Omental fat pad (tissue), 4 donors: ENCODE measurements around the gene FSTL5. TPM values are rescaled to one million over a fixed set of nuclear protein-coding genes. Genes with fewer than 3 reads are reported as not detected.

Experiments used
- ATAC-seq: fragments of 150-250 bp; one replicate; pipeline ENCODE4 v1.9.1; 2016; ENCODE audit warnings: mild to moderate bottlenecking, moderate library complexity; ENCODE audit not compliant: low FRiP score
- DNase-seq: peaks from one replicate; pipeline ENCODE4 v3.0.0-alpha.2; 2019; ENCODE audit warnings: low spot score
- CTCF ChIP-seq, 3 donors: fragments of 450-650 bp; IDR thresholded peaks; one replicate each; pipeline ENCODE4 v1.5.1; 2016 to 2017; ENCODE audit warnings: antibody characterized with exemption in 3 of 3, mild to moderate bottlenecking in 3 of 3, moderate library complexity in 2 of 3
- total RNA-seq, 4 donors: library from RNA; depleted of rRNA; stranded (reverse); fragments of >200 nt; gene quantifications; one replicate each; pipeline ENCODE4 v1.1.0, GENCODE V29; 2016

FSTL5 gene
- total RNA-seq, 4 donors from 2014 or later, result not detected

- no peak for TF ChIP-seq CTCF (IDR thresholded peaks at IDR 0.05)
- ATAC-seq (no peak), DNase-seq (no peak)
Observed at GRCh38 chr4:161992317-161992716, 171.5 kb downstream of the FSTL5 start.

GRCh38 chr4:161991811-161992210, 172.0 kb downstream of the FSTL5 start:
- DNase-seq (no peak), ATAC-seq (no peak)
- TF ChIP-seq CTCF (IDR thresholded peaks at IDR 0.05), result no peak

- TF ChIP-seq CTCF (IDR thresholded peaks at IDR 0.05), result no peak
- no peak for ATAC-seq
- DNase-seq, result no peak
Observed at GRCh38 chr4:161990721-161991120, 173.1 kb downstream of the FSTL5 start.

GRCh38 chr4:161988946-161989345, 174.9 kb downstream of the FSTL5 start:
- DNase-seq (no peak), ATAC-seq (no peak)
- no peak for TF ChIP-seq CTCF (IDR thresholded peaks at IDR 0.05)

- ATAC-seq (no peak), DNase-seq (no peak)
- TF ChIP-seq CTCF (IDR thresholded peaks at IDR 0.05), result no peak
Observed at GRCh38 chr4:161987611-161988010, 176.2 kb downstream of the FSTL5 start.

- DNase-seq (no peak), ATAC-seq (no peak)
- TF ChIP-seq CTCF (IDR thresholded peaks at IDR 0.05), result no peak
Observed at GRCh38 chr4:161952382-161952781, 211.4 kb downstream of the FSTL5 start.

- no peak for ATAC-seq
- DNase-seq, result no peak
Observed at GRCh38 chr4:161949946-161950725, 213.7 kb downstream of the FSTL5 start.

More at GRCh38 chr4:161949946-161950725, 213.7 kb downstream of the FSTL5 start:
- TF ChIP-seq CTCF (IDR thresholded peaks at IDR 0.05), result no peak
